ENCODE measurements around the gene HTR2B.
"Not testable (repeated sequence)": the region's sequence is repeated elsewhere in the genome, so short reads cannot be mapped to it uniquely, and the experiment has no call there.

Gene HTR2B

GRCh38 chr2:231093933-231094332 lies 30.9 kb downstream of the HTR2B start:
- TF ChIP-seq, protein P1, sequence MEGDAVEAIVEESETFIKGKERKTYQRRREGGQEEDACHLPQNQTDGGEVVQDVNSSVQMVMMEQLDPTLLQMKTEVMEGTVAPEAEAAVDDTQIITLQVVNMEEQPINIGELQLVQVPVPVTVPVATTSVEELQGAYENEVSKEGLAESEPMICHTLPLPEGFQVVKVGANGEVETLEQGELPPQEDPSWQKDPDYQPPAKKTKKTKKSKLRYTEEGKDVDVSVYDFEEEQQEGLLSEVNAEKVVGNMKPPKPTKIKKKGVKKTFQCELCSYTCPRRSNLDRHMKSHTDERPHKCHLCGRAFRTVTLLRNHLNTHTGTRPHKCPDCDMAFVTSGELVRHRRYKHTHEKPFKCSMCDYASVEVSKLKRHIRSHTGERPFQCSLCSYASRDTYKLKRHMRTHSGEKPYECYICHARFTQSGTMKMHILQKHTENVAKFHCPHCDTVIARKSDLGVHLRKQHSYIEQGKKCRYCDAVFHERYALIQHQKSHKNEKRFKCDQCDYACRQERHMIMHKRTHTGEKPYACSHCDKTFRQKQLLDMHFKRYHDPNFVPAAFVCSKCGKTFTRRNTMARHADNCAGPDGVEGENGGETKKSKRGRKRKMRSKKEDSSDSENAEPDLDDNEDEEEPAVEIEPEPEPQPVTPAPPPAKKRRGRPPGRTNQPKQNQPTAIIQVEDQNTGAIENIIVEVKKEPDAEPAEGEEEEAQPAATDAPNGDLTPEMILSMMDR (IDR thresholded peaks at IDR 0.05): no peak
- intact Hi-C loops (cut with DNase I; ENCODE audit: low total_unique reads): no loop called here
- H3K36me3 ChIP-seq: peaks cover 23 to 85% (median 67%) of the 10 kb centered on the region in 3 donors

GRCh38 chr2:231088754-231089153 lies 36.1 kb downstream of the HTR2B start:
- Histone ChIP-seq H3K4me1 (no peaks in the 10 kb centered on the region), H3K27ac (no peak overlapping the region), H3K4me3 (no peak overlapping the region), H3K27me3 (no peaks in the 10 kb centered on the region), H3K9me3 (no peaks in the 10 kb centered on the region), H3K36me3 (peaks cover 49 to 91% (median 84%) of the 10 kb centered on the region in 3 donors)
- TF ChIP-seq, protein P1 (IDR thresholded peaks at IDR 0.05): no peak
- intact Hi-C loops (cut with DNase I; ENCODE audit: low total_unique reads): no loop called here
- DNase-seq: no peak

More at GRCh38 chr2:231093933-231094332, 30.9 kb downstream of the HTR2B start:
- Histone ChIP-seq H3K4me3 (no peak overlapping the region), H3K4me1 (no peaks in the 10 kb centered on the region), H3K9me3 (no peaks in the 10 kb centered on the region), H3K27me3 (no peaks in the 10 kb centered on the region), H3K27ac (no peak overlapping the region)
- no peak for DNase-seq

GRCh38 chr2:231084565-231084964 lies 40.3 kb downstream of the HTR2B start:
- no peaks in the 10 kb centered on the region for H3K4me1 ChIP-seq
- intact Hi-C loops (cut with DNase I; ENCODE audit: low total_unique reads): no loop called here
- no peak overlapping the region for H3K4me3 ChIP-seq
- no peak overlapping the region for H3K27ac ChIP-seq
- H3K36me3 ChIP-seq: peaks cover 90 to 100% (median 95%) of the 10 kb centered on the region in 3 donors
- no peaks in the 10 kb centered on the region for H3K9me3 ChIP-seq
- no peak for DNase-seq
- H3K27me3 ChIP-seq: no peaks in the 10 kb centered on the region
- TF ChIP-seq, protein P1 (IDR thresholded peaks at IDR 0.05): no peak

- TF ChIP-seq, protein P1 (IDR thresholded peaks at IDR 0.05): no peak
- H3K4me1 ChIP-seq: no peaks in the 10 kb centered on the region
- DNase-seq: no peak
- H3K9me3 ChIP-seq: no peaks in the 10 kb centered on the region
- peaks cover 62 to 80% (median 76%) of the 10 kb centered on the region in 3 donors for H3K36me3 ChIP-seq
- no peak overlapping the region for H3K27ac ChIP-seq
- no peak overlapping the region for H3K4me3 ChIP-seq
- intact Hi-C loops (cut with DNase I; ENCODE audit: low total_unique reads): no loop called here
- H3K27me3 ChIP-seq: no peaks in the 10 kb centered on the region
These were observed 55.3 kb downstream of the HTR2B start for GRCh38 chr2:231069379-231070054.

- no peak overlapping the region for H3K4me3 ChIP-seq
- H3K27me3 ChIP-seq: no peaks in the 10 kb centered on the region
- no peaks in the 10 kb centered on the region for H3K9me3 ChIP-seq
- H3K36me3 ChIP-seq: peaks cover 70 to 88% (median 83%) of the 10 kb centered on the region in 3 donors
- intact Hi-C loops (cut with DNase I; ENCODE audit: low total_unique reads): no loop called here
- no peak for DNase-seq
- no peaks in the 10 kb centered on the region for H3K4me1 ChIP-seq
- TF ChIP-seq, protein P1 (IDR thresholded peaks at IDR 0.05): no peak
- no peak overlapping the region for H3K27ac ChIP-seq
These were observed 56.2 kb downstream of the HTR2B start for GRCh38 chr2:231068525-231069222.

DNA sequence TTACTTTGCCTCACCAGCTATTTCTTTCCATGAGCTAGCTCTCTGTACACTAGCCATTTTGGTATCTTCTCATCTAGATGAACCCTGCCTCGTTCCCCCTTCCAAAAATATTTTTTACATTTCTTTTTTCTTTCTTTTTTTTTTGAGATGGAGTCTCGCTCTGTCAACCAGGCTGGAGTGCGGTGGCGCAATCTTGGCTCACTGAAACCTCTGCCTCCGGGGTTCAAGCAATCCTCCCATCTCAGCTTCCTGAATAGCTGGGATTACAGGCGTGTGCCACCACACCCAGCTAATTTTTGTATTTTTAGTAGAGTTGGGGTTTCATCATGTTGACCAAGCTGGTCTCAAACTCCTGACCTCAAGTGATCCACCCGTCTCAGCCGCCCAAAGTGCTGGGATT lies 57.3 kb downstream of the HTR2B start:
- peaks cover 76 to 91% (median 82%) of the 10 kb centered on the region in 3 donors for H3K36me3 ChIP-seq
- H3K27me3 ChIP-seq; H3K9me3 ChIP-seq; H3K27ac ChIP-seq; H3K4me1 ChIP-seq; DNase-seq; H3K4me3 ChIP-seq; intact Hi-C loops (cut with DNase I; ENCODE audit: low total_unique reads): not testable (repeated sequence)
